Activated CD4-positive, alpha-beta T cell treated with anti-CD3 and anti-CD28 coated beads, Interleukin-10, Interleukin-2, amounts not matched to agents 100 ng/mL and 50 ng/mL, durations not matched to agents 16 hours and 8 hours (primary cell): ENCODE results near the gene UXT.
"Not testable (repeated sequence)": the region's sequence is repeated elsewhere in the genome, so short reads cannot be mapped to it uniquely, and the experiment has no call there.

Experiments used
- DNase-seq: peaks from one replicate; pipeline ENCODE4 v3.0.0-alpha.2; 2020

UXT gene

GRCh38 chrX:47613082-47613481 lies 45.9 kb downstream of the UXT start:
- no peak for DNase-seq

- DNase-seq, result no peak
Observed at GRCh38 chrX:47612418-47612817, 46.6 kb downstream of the UXT start.

DNA sequence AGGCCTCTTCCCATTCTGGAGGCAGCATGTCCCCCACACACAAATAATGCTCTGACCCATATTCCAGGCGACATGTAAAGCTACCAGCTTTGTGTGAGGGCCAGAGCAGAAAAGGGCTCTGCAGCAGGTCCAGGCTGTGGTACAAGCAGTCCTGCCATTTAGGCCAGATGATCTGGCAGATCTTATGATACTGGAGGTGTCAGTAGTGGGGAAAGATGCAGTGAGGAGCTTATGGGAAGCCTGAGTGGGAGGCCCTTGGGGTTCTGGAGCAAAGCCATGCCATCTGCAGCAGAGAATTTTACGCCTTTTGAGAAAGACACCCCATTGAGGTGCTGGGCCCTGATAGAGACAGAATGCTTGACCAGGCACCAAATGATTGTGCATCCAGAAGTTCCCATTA lies 47.1 kb downstream of the UXT start:
- no peak for DNase-seq

GRCh38 chrX:47611489-47611888 lies 47.5 kb downstream of the UXT start:
- DNase-seq, result no peak

GRCh38 chrX:47610511-47610910 lies 48.5 kb downstream of the UXT start:
- no peak for DNase-seq

- no peak for DNase-seq
Observed at GRCh38 chrX:47608130-47608810, 50.7 kb downstream of the UXT start.

GRCh38 chrX:47607091-47607490 lies 51.9 kb downstream of the UXT start:
- no peak for DNase-seq

GRCh38 chrX:47605024-47605423 lies 54.0 kb downstream of the UXT start:
- no peak for DNase-seq

DNA sequence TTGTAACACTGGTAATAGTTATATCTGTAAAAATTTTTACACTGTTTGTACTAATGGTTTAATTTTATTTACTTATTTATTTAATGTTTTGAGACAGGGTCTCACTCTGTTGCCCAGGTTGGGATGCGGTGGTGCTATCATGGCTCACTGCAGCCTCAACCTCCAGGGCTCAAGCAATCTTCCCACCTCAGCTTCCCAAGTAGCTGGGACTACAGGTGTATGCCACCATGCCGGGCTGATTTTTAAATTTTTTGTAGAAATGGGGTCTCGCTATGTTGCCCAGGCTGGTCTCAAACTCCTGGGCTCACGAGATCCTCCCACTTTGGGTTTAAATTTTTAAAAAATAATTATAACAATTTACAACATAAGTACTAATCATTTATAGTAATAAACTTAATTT lies 55.9 kb downstream of the UXT start:
- DNase-seq, result not testable (repeated sequence)
